ENCODE data around the gene GRK3.

DNA sequence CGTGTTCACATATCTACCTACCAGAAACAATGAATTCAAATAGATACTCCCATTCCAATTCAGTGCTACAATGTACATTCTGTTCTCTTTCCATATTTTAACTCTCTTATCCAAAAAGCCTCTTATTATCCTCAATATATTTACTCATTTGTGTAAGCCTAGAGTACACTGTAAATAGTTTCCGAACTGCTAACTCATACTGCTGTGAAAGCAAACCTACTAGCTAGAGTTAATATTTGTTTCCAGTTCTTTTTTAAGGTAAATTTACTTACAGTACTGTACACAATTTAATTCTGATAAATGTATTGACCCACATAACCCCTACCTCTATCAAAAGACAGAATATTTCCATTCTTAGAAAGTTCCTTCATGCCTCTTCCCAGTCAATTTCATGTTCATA lies 71.8 kb downstream of the GRK3 start:
- TF ChIP-seq, protein P1, sequence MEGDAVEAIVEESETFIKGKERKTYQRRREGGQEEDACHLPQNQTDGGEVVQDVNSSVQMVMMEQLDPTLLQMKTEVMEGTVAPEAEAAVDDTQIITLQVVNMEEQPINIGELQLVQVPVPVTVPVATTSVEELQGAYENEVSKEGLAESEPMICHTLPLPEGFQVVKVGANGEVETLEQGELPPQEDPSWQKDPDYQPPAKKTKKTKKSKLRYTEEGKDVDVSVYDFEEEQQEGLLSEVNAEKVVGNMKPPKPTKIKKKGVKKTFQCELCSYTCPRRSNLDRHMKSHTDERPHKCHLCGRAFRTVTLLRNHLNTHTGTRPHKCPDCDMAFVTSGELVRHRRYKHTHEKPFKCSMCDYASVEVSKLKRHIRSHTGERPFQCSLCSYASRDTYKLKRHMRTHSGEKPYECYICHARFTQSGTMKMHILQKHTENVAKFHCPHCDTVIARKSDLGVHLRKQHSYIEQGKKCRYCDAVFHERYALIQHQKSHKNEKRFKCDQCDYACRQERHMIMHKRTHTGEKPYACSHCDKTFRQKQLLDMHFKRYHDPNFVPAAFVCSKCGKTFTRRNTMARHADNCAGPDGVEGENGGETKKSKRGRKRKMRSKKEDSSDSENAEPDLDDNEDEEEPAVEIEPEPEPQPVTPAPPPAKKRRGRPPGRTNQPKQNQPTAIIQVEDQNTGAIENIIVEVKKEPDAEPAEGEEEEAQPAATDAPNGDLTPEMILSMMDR (IDR thresholded peaks at IDR 0.05): no peak
- TF ChIP-seq POLR2A (IDR thresholded peaks at IDR 0.05): no peak
